ENCODE data around the gene MOCS1.

The MOCS1 gene

GRCh38 chr6:39948199-39948791, 14.0 kb upstream of the MOCS1 start:
- DNase-seq (ENCODE audit: low read depth in 2 of 2), result no peak

- no peak for DNase-seq (ENCODE audit: low read depth in 2 of 2)
Observed at GRCh38 chr6:39947611-39948068, 13.4 kb upstream of the MOCS1 start.

- DNase-seq (ENCODE audit: low read depth in 2 of 2), result no peak
Observed at GRCh38 chr6:39945626-39946025, 11.4 kb upstream of the MOCS1 start.

- no peak for DNase-seq (ENCODE audit: low read depth in 2 of 2)
Observed at GRCh38 chr6:39942903-39943580, 8.8 kb upstream of the MOCS1 start.

DNA sequence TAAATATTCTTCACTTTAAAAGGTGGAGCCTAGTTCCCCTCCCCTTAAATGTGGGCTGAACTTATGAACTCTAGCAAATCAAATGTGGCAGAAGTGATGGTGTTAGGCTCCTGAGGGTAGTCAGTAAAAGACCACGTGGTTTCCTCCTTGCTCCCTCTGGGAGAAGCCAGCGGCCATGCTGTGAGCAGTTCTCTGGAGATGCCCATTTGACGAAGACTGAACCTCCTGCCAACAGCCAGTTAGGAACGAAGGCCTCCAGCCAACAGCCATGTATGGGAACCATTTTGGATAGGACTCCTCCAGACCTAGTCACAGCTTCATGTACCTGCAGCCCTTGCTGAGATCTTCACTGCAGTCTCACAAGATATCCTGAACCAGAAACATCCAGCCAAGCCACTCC, 7.6 kb upstream of the MOCS1 start:
- DNase-seq (ENCODE audit: low read depth in 2 of 2), result no peak

DNA sequence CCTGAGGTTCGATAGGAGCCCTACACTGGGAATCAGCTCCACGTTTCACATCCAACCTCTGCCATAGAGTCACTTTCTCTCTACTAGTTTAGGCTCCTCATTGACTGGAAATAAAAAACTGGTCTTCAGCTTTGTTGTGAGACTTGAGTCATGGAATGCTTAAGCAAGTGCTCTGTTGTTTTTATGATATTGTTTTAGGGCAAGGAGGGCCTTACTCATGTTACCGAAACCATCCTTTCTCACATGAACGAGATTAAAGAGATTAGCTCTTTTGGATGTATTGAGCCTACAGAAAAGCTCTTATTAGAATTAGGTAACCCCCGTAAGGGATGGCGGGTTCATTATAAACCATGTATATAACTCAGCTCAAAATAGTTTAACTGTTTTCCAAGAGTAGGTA, 6.9 kb upstream of the MOCS1 start:
- no peak for DNase-seq (ENCODE audit: low read depth in 2 of 2)

DNA sequence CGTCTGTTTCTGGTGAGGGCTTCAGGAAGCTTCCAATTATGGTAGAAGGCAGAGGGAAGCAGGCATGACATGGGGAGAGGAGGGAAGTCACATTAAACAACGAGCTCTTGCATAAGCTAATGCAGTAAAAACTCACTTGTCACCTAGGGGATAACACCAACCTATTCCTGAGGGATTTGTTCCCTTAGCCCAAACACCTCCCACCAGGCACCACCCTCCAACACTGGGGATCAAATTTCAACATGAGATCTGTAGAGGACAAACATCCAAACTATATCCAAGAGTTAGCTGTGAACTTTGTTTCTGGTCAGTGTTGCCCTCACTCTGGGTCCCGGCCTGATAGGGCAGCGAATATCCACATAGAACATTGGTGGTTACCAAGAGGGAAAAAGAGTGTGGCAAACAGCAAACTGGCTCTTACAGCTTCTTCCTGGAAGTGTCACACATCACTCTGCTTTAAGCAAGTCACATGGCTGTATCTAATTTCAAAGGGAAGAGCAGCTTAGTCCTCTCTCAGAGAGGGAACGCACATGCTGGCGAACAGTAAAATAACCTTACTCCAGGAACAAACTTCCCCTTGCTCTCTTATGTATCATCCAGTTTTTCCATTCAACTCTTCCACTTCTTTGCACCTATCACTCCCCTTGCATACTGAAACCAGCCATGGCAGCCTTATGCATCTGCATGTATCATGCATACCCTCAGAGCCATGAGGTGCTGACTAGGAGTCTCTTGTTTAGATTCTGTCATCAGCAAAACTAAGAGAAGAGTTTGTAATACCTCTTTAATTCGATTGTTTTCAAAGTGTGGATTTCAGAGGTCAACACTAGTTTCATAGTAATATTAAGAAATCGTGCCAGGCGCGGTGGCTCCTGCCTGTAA, 4.8 kb upstream of the MOCS1 start:
- DNase-seq (ENCODE audit: low read depth in 2 of 2), result no peak

GRCh38 chr6:39937686-39938333, 3.5 kb upstream of the MOCS1 start:
- DNase-seq (ENCODE audit: low read depth in 2 of 2), result no peak

- no peak for DNase-seq (ENCODE audit: low read depth in 2 of 2)
Observed at GRCh38 chr6:39936857-39937256, 2.6 kb upstream of the MOCS1 start.

DNA sequence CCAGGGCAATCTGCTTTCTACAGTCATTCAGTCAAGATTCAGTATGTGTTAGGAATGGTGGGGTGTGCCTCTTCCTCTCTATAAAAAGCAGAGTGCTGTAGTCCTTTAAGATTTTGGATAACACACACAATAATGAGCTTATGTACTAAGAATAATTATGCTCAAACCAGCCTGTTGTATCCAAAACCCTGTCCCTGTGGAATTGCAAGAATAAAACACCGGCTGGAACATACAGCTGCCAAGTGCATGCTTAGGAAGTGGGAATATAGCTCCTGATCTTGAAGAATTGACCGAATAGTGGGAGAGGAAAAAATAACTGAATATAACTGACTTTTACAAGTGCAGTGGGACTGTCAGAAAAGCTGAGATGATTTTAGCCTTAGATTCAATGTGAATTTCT, 979 bp upstream of the MOCS1 start:
- no peak for DNase-seq (ENCODE audit: low read depth in 2 of 2)

DNA sequence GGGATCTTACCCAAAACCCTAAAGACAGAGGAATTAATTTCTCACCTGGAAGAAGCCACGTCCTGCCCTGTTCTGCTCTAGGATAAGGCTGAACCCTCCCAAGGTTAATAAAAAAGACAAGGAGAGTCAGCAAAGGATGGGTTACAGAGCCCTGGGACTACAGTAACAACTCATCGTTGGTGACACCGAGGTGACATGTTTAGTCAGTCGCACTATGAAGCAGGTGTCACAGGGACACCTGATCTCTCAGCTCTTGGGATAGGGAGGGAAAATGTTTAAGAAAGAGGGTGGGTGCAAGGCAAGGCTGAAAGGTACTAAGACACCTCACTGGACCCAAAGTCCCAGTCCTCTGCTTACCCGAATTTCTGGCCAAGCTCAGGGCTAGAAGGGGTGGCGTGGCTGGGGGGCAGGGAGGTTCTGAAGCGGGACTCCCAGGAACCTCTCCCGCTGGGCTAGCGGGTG, 562 bp downstream of the MOCS1 start:
- no peak for DNase-seq (ENCODE audit: low read depth in 2 of 2)

DNA sequence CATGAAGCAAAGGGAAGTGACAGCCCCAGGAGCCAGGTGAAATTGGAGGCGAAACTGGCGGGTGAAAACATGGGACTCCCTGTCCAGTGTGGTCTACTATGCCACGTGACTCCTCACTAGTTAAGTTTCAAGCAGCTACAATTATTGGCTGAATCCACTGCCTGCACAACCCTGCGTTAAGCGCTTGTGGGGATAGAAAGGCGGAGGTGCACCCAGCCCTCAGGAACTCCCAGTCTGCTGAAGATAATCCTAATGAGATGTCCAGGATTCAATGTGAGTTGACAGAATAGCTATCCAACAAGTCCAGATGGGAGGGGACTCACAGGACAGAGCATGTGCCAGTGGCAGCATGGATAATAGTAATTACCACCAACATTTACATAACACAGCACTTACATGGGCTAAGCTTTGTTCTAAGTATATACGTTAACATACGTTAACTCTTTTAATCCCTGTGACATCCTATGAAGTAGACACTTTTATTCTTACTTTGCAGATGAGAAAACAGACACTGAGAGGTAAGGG, 1.8 kb downstream of the MOCS1 start:
- no peak for DNase-seq (ENCODE audit: low read depth in 2 of 2)

GRCh38 chr6:39931607-39932006, 2.7 kb downstream of the MOCS1 start:
- DNase-seq (ENCODE audit: low read depth in 2 of 2), result no peak

DNA sequence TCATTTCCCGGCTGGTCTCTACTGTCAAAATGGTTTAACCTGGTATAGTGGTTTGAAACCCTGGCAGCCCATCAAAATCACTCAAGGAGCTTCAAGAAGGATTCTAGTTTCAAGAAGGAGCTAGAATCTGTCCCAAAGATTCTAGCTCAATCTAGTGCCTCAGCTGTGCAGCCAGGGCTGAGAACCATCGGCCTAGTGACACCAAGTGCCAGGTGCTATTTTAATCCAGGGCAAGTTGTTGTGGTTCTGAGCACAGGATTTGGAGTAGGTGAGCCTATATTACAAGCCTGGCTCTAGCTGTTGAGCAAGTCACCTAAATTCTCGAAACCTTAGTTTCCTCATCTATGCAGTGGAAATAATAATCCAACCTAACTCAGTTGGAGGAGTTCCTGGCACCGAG, 3.7 kb downstream of the MOCS1 start:
- DNase-seq (ENCODE audit: low read depth in 2 of 2), result no peak

DNA sequence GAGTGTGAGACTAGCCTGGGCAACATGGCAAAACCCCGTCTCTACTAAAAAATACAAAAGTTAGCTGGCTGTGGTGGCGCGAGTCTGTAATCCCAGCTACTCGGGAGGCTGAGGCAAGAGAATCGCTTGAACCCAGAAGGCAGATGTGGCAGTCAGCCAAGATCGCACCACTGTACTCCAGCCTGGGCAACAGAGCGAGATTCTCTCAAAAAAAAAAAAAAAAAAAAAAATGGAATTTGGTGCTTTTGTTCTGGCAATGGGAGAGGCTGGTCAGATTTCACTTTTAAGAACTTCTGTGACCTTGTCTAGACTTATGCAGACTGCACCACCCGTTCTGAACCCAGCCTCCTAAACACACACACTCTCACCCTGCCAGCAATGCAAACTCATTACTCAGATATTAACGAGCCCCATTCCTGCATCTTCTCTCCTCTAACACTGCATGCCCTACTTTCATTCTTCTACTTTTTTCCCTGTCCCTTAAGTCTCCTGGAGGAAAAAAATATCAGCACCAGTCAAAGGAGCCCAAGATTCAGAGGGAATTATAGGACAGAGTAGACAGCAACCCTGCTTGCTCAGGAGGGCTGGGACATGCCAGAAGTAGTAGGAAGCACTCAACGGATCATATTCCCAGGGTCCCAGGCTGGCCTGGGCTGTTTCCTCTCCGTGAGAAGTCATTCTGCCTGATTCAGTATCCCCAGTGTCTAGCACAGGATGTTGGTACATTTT, 4.4 kb downstream of the MOCS1 start:
- no peak for DNase-seq (ENCODE audit: low read depth in 2 of 2)

DNA sequence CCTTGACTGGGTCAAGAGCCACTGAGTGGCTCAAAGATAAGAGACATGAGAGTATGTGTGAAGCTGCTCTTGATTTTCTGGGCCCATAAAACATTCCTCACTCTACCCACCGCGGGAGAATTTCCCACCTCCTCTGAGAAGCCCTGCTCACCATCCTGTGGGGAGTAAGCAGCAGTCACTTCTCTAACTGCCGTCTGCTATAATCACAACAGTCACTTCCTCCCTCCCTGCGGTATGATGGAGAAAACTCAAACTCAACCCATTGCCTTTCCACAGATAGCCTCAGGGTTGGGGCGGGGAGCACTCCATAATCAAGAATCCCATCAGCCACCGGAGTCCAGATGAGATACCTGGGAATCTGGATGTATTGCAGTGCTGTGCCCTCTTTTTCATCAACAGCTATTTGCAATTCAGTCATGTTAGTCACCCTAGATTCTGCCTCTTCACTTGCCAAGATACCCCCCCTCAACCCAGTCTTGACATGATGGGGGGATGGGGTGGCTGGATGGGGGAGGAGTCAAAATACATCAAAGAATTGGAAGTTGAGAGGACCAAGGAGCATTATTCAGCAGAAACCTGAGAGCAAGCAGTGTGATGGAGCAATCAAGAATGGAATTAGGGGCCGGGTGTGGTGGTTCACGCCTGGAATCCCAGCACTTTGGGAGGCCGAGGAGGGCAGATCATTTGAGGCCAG, 5.1 kb downstream of the MOCS1 start:
- DNase-seq (ENCODE audit: low read depth in 2 of 2), result no peak

DNA sequence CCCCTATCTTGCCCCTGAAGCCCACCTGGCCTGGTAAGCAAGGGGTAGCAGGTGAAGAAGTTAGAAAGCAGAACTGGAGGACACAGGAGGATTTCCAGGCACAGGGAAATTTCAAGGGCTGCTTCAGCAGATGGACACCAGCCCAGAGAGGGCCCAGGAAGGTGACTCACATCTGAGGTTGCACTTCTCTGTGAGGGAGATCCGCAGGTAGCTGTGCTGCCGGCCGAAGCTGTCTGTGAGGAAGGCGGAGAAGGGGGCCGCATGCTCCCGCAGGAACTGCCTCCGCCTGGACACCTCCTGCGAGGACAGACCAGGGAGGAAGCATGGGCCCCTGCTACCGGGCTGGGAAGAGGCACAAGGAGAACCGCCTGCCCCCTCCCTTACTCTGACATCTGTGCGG, 7.1 kb downstream of the MOCS1 start:
- DNase-seq (ENCODE audit: low read depth in 2 of 2), result no peak

DNA sequence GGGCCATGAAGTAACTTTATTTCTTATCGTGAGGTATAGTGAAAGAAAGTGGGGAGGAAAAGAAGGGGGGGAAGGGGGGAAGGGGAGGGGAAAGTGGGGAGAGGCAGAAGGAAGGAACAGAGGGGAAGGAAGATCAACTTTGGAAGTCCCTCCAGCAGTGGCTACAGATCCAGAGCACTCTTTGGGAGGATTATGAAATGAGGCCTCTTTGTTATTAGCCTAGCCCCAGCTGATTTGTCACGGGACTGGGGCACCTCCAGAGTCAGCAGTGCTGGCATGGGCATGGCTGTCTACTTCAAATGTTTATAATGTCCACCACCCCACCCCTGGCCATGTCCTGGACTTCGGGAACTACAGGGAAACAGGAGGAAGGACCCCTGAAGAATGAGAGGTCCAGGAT, 7.6 kb downstream of the MOCS1 start:
- DNase-seq (ENCODE audit: low read depth in 2 of 2), result no peak

GRCh38 chr6:39925931-39926290, 8.4 kb downstream of the MOCS1 start:
- DNase-seq (ENCODE audit: low read depth in 2 of 2), result no peak

- DNase-seq (ENCODE audit: low read depth in 2 of 2), result no peak
Observed at GRCh38 chr6:39925191-39925930, 8.9 kb downstream of the MOCS1 start.
